Measurements from ENCODE around the gene DHX34. TPM values are rescaled to one million over a fixed set of nuclear protein-coding genes. Genes with fewer than 3 reads are reported as not detected.
A peak's percentile ranks its signal among the peaks of the same experiment; 100 is the strongest.

The DHX34 gene
- total and polyA plus RNA-seq, 9 of the 15 experiments (the other 6 are each of a cell fraction or from before 2014, with no cell fraction given) = 0.36 to 42.0 (median 15.0) TPM

DNA sequence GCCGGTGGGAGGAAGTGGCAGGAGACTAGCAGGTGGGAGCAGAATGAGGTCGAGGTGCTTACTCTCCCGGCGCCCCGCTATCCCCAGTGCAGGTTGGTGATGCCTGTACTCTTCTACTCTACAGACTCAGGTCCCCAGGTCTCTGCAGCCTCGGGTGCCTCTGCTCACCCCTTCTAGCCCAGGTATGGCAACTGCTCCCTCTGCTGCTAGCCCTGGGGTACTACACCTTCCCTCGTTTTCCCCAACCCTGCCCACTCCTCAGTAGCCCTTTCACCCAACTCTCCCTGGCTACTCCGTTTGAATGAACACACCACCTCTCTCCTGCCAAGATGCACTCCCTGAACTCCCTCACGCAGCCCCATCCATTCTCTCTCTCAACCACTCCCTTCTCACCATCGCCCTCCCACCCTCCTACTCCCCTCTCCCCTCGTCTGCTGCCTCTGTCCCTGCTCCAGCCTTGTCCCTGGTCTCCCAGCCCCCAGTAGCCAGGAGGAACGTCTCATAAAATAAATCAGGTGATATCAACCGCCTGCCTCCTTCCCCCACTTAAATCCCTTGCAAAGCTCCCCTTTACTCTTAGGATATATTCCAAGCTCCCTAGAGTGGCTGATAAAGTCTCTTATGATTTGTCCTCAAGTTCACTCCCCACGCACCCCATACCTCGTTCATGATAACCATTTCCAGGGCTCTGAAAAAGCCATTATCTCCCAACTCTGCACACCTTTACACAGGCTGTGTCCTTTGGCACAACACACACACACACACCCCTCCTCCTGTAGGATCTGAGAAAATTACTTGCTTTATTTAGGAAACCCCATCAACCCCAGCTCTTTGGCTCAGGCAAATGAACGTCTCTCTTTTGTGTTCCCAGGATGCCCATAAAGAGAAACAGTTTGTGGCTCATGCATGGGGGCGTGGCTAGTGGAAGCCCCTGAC, 78.4 kb downstream of the DHX34 start:
- 3% methylated on average over 16 of the region's 17 CpGs for WGBS (ENCODE audit: insufficient coverage, low coverage, missing lambda C conversion rate)
- peaks cover 15 to 22% of the 10 kb centered on the region in 2 experiments; a peak in 4 of 5 replicates for H3K27me3 ChIP-seq (ENCODE audit: control insufficient read depth in 2 of 2, insufficient read depth in 2 of 2, low read length in 2 of 2)
- ChIA-PET CTCF (ENCODE audit: low intra/inter-chr PET ratio) (interaction anchor here (0.6 to 1.1 kb wide), 4 partner anchors 131 to 295 kb away, joined by 3 to 4 read pairs (median 4); no protein-coding TSS in a partner anchor), POLR2A (interaction anchor here (0.5 to 1.7 kb wide), 8 partner anchors 10 to 445 kb away, joined by 3 to 5 read pairs (median 4); partner anchors contain the start of gene DHX34)
- intact Hi-C loops (cut with micrococcal nuclease) = loop anchor here (1.0 to 5.0 kb wide), 2 partner anchors 131 to 145 kb away; no protein-coding TSS in a partner anchor
- H2AFZ ChIP-seq (ENCODE audit: low read depth, low read length) = peak overlapping the region; percentile 9
- no peaks in the 10 kb centered on the region for H3K9me1 ChIP-seq (ENCODE audit: control insufficient read depth, insufficient read depth, low read length)
- H3K4me3 ChIP-seq = peak overlapping the region; percentile 1; the same call in 1 of the 2 replicates
- peak overlapping the region in 1 of 2 experiments; percentile 76; a peak in 1 of 4 replicates for H3K9ac ChIP-seq (ENCODE audit: insufficient read depth in 1 of 2, low read depth in 2 of 2, low read length in 2 of 2)
- H3K4me2 ChIP-seq (ENCODE audit: insufficient read depth, low read length) = peak overlapping the region; percentile 67
- H3K36me3 ChIP-seq (ENCODE audit: control insufficient read depth, insufficient read depth, low read length) = no peaks in the 10 kb centered on the region
- FAIRE-seq (peak; percentile 72), DNase-seq (ENCODE audit: extremely low read depth in 1 of 4, low spot score in 3 of 4) (peak; percentile 77 to 82 (median 80)), ATAC-seq (peak; percentile 86)
- no peaks in the 10 kb centered on the region for H3K79me2 ChIP-seq (ENCODE audit: control insufficient read depth, insufficient read depth, low read length)
- peaks cover 7% of the 10 kb centered on the region; the same call in 1 of the 2 replicates for H4K20me1 ChIP-seq (replicated peaks; ENCODE audit: control insufficient read depth, insufficient read depth, low read length)
- peak overlapping the region; percentile 20; the same call in 2 of the 3 replicates for H3K27ac ChIP-seq (ENCODE audit: extremely low read depth, low read depth, low read length)
- no peaks in the 10 kb centered on the region; the same call in 1 of the 2 replicates for H3K9me3 ChIP-seq (replicated peaks; ENCODE audit: control insufficient read depth, insufficient read depth, low read depth, low read length)
- in situ Hi-C loops (cut with MboI) = no loop called here
- BruUV-seq (replicated peaks) = no TSS peak
- peaks cover 11 to 42% of the 10 kb centered on the region in 2 experiments; a peak in 3 of 5 replicates for H3K4me1 ChIP-seq (replicated peaks in 1 of 2; ENCODE audit: control insufficient read depth in 2 of 2, insufficient read depth in 2 of 2, low read length in 2 of 2)
- TF ChIP-seq NFRKB (IDR thresholded peaks at IDR 0.05; ENCODE audit: low read depth) = no peak
- TF ChIP-seq HDAC3 (IDR thresholded peaks at IDR 0.05; ENCODE audit: borderline replicate concordance, partially characterized antibody) = no peak
- TF ChIP-seq CHD4 (IDR thresholded peaks at IDR 0.05; ENCODE audit: insufficient read depth, insufficient replicate concordance, low read depth, low read length, poor library complexity, severe bottlenecking) = no peak
- no peak for TF ChIP-seq SMARCB1 (IDR thresholded peaks at IDR 0.05; ENCODE audit: insufficient read length, low read depth)
- no peak for TF ChIP-seq POLR3A (IDR thresholded peaks at IDR 0.05; ENCODE audit: borderline replicate concordance, extremely low read depth, insufficient read depth, insufficient read length)
- TF ChIP-seq, protein P1, sequence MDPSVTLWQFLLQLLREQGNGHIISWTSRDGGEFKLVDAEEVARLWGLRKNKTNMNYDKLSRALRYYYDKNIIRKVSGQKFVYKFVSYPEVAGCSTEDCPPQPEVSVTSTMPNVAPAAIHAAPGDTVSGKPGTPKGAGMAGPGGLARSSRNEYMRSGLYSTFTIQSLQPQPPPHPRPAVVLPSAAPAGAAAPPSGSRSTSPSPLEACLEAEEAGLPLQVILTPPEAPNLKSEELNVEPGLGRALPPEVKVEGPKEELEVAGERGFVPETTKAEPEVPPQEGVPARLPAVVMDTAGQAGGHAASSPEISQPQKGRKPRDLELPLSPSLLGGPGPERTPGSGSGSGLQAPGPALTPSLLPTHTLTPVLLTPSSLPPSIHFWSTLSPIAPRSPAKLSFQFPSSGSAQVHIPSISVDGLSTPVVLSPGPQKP (CRISPR knock-in tag; IDR thresholded peaks at IDR 0.05) = no peak
- TF ChIP-seq MTA2 (IDR thresholded peaks at IDR 0.05; ENCODE audit: low read depth) = 0 out of 2 replicates have a peak, but pooled peaks have one; percentile 5
- 0 out of 2 replicates have a peak, but pooled peaks have one; percentile 32 for TF ChIP-seq ZNF12 (CRISPR knock-in tag; IDR thresholded peaks at IDR 0.05)
- TF ChIP-seq ZBTB8A (IDR thresholded peaks at IDR 0.05; ENCODE audit: partially characterized antibody) = no peak
- TF ChIP-seq, protein P2, sequence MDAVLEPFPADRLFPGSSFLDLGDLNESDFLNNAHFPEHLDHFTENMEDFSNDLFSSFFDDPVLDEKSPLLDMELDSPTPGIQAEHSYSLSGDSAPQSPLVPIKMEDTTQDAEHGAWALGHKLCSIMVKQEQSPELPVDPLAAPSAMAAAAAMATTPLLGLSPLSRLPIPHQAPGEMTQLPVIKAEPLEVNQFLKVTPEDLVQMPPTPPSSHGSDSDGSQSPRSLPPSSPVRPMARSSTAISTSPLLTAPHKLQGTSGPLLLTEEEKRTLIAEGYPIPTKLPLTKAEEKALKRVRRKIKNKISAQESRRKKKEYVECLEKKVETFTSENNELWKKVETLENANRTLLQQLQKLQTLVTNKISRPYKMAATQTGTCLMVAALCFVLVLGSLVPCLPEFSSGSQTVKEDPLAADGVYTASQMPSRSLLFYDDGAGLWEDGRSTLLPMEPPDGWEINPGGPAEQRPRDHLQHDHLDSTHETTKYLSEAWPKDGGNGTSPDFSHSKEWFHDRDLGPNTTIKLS (IDR thresholded peaks at IDR 0.05; ENCODE audit: borderline replicate concordance, low read depth) = no peak
- TF ChIP-seq POLR2G (IDR thresholded peaks at IDR 0.05; ENCODE audit: low read depth, low read length) = no peak
- TF ChIP-seq, protein P3, sequence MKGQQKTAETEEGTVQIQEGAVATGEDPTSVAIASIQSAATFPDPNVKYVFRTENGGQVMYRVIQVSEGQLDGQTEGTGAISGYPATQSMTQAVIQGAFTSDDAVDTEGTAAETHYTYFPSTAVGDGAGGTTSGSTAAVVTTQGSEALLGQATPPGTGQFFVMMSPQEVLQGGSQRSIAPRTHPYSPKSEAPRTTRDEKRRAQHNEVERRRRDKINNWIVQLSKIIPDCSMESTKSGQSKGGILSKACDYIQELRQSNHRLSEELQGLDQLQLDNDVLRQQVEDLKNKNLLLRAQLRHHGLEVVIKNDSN (CRISPR knock-in tag; IDR thresholded peaks at IDR 0.05) = 0 out of 2 replicates have a peak, but pooled peaks have one; percentile 33
- no peak for TF ChIP-seq HEY1 (CRISPR knock-in tag; IDR thresholded peaks at IDR 0.05; ENCODE audit: borderline replicate concordance)
- TF ChIP-seq IFI16 (CRISPR knock-in tag; IDR thresholded peaks at IDR 0.05) = no peak
- no peak for TF ChIP-seq ZNF174 (CRISPR knock-in tag; IDR thresholded peaks at IDR 0.05)
- no peak for TF ChIP-seq ZKSCAN8 (CRISPR knock-in tag; IDR thresholded peaks at IDR 0.05)
